GM18526 (cell line): ENCODE data around the gene CYP1A2.

ENCODE experiments used
- POLR2A ChIP-seq: IDR thresholded peaks from 3 replicates; pipeline ENCODE4 v1.6.1; 2011; ENCODE audit not compliant: insufficient read length; ENCODE audit errors: extremely low read depth

The CYP1A2 gene

GRCh38 chr15:74801311-74801997, 52.8 kb downstream of the CYP1A2 start:
- no peak for TF ChIP-seq POLR2A

GRCh38 chr15:74802290-74802689, 53.6 kb downstream of the CYP1A2 start:
- no peak for TF ChIP-seq POLR2A

- no peak for TF ChIP-seq POLR2A
Observed at GRCh38 chr15:74802862-74803447, 54.3 kb downstream of the CYP1A2 start.

GRCh38 chr15:74804935-74805334, 56.3 kb downstream of the CYP1A2 start:
- TF ChIP-seq POLR2A: no peak
